ENCODE data around the gene ZNF594. TPM values are rescaled to one million over a fixed set of nuclear protein-coding genes. Genes with fewer than 3 reads are reported as not detected.
A peak's percentile ranks its signal among the peaks of the same experiment; 100 is the strongest.

ZNF594 gene
- total and polyA plus RNA-seq, 2 of the 13 experiments (the other 11 are each of a cell fraction or from before 2014, with no cell fraction given), result 2.9 to 9.6 TPM

GRCh38 chr17:5191541-5192417, at the start of gene ZNF594 (continued):
- TF ChIP-seq, protein P1, sequence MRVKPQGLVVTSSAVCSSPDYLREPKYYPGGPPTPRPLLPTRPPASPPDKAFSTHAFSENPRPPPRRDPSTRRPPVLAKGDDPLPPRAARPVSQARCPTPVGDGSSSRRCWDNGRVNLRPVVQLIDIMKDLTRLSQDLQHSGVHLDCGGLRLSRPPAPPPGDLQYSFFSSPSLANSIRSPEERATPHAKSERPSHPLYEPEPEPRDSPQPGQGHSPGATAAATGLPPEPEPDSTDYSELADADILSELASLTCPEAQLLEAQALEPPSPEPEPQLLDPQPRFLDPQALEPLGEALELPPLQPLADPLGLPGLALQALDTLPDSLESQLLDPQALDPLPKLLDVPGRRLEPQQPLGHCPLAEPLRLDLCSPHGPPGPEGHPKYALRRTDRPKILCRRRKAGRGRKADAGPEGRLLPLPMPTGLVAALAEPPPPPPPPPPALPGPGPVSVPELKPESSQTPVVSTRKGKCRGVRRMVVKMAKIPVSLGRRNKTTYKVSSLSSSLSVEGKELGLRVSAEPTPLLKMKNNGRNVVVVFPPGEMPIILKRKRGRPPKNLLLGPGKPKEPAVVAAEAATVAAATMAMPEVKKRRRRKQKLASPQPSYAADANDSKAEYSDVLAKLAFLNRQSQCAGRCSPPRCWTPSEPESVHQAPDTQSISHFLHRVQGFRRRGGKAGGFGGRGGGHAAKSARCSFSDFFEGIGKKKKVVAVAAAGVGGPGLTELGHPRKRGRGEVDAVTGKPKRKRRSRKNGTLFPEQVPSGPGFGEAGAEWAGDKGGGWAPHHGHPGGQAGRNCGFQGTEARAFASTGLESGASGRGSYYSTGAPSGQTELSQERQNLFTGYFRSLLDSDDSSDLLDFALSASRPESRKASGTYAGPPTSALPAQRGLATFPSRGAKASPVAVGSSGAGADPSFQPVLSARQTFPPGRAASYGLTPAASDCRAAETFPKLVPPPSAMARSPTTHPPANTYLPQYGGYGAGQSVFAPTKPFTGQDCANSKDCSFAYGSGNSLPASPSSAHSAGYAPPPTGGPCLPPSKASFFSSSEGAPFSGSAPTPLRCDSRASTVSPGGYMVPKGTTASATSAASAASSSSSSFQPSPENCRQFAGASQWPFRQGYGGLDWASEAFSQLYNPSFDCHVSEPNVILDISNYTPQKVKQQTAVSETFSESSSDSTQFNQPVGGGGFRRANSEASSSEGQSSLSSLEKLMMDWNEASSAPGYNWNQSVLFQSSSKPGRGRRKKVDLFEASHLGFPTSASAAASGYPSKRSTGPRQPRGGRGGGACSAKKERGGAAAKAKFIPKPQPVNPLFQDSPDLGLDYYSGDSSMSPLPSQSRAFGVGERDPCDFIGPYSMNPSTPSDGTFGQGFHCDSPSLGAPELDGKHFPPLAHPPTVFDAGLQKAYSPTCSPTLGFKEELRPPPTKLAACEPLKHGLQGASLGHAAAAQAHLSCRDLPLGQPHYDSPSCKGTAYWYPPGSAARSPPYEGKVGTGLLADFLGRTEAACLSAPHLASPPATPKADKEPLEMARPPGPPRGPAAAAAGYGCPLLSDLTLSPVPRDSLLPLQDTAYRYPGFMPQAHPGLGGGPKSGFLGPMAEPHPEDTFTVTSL (CRISPR knock-in tag; IDR thresholded peaks at IDR 0.05; ENCODE audit: borderline replicate concordance), result no peak
- TF ChIP-seq TCF7L2 (IDR thresholded peaks at IDR 0.05; ENCODE audit: low read depth, low read length) (no peak), ZNF562 (CRISPR knock-in tag; IDR thresholded peaks at IDR 0.05; ENCODE audit: borderline replicate concordance) (no peak), PAWR (CRISPR knock-in tag; IDR thresholded peaks at IDR 0.05; ENCODE audit: borderline replicate concordance) (0 out of 2 replicates have a peak, but pooled peaks have one; percentile 82), IRF2 (CRISPR knock-in tag; IDR thresholded peaks at IDR 0.05) (peak; percentile 60; the same call in 1 of the 2 replicates), POLR2G (IDR thresholded peaks at IDR 0.05; ENCODE audit: low read depth, low read length) (peak; percentile 81), HOXA9 (CRISPR knock-in tag; IDR thresholded peaks at IDR 0.05; ENCODE audit: borderline replicate concordance) (0 out of 2 replicates have a peak, but pooled peaks have one; percentile 35), ATRX (CRISPR knock-in tag; IDR thresholded peaks at IDR 0.05; ENCODE audit: borderline replicate concordance) (no peak), ELF4 (CRISPR knock-in tag; IDR thresholded peaks at IDR 0.05; ENCODE audit: borderline replicate concordance) (no peak), MIXL1 (CRISPR knock-in tag; IDR thresholded peaks at IDR 0.05) (no peak), JUNB (CRISPR knock-in tag; IDR thresholded peaks at IDR 0.05; ENCODE audit: borderline replicate concordance) (no peak), ZKSCAN5 (CRISPR knock-in tag; IDR thresholded peaks at IDR 0.05) (no peak), SP2 (CRISPR knock-in tag; IDR thresholded peaks at IDR 0.05) (no peak), HMG20B (CRISPR knock-in tag; conservative IDR thresholded peaks at IDR 0.05) (no peak), FOXO1 (CRISPR knock-in tag; IDR thresholded peaks at IDR 0.05) (no peak), PPARG (CRISPR knock-in tag; conservative IDR thresholded peaks at IDR 0.05) (no peak), SOX6 (IDR thresholded peaks at IDR 0.05) (no peak), SOX6 (CRISPR knock-in tag; IDR thresholded peaks at IDR 0.05) (peak; percentile 39; the same call in 1 of the 2 replicates), ZNF709 (CRISPR knock-in tag; IDR thresholded peaks at IDR 0.05) (no peak), ZEB1 (IDR thresholded peaks at IDR 0.05; ENCODE audit: insufficient replicate concordance, low read depth) (no peak), HHEX (CRISPR knock-in tag; IDR thresholded peaks at IDR 0.05) (no peak), YY1 (IDR thresholded peaks at IDR 0.05; ENCODE audit: insufficient read depth, insufficient replicate concordance, low read depth, low read length) (peak; percentile 91)
- TF ChIP-seq, protein P2, sequence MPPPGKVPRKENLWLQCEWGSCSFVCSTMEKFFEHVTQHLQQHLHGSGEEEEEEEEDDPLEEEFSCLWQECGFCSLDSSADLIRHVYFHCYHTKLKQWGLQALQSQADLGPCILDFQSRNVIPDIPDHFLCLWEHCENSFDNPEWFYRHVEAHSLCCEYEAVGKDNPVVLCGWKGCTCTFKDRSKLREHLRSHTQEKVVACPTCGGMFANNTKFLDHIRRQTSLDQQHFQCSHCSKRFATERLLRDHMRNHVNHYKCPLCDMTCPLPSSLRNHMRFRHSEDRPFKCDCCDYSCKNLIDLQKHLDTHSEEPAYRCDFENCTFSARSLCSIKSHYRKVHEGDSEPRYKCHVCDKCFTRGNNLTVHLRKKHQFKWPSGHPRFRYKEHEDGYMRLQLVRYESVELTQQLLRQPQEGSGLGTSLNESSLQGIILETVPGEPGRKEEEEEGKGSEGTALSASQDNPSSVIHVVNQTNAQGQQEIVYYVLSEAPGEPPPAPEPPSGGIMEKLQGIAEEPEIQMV (CRISPR knock-in tag; IDR thresholded peaks at IDR 0.05; ENCODE audit: low read depth), result no peak; the same call in 1 of the 2 replicates
- TF ChIP-seq, protein P3, sequence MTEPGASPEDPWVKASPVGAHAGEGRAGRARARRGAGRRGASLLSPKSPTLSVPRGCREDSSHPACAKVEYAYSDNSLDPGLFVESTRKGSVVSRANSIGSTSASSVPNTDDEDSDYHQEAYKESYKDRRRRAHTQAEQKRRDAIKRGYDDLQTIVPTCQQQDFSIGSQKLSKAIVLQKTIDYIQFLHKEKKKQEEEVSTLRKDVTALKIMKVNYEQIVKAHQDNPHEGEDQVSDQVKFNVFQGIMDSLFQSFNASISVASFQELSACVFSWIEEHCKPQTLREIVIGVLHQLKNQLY (CRISPR knock-in tag; IDR thresholded peaks at IDR 0.05), result no peak
